K562 (cell line): ENCODE data around the gene CFAP97D1. TPM values are rescaled to one million over a fixed set of nuclear protein-coding genes. Genes with fewer than 3 reads are reported as not detected.
A peak's percentile ranks its signal among the peaks of the same experiment; 100 is the strongest.

Experiments
- ATAC-seq: fragments of 200-7000 bp; cut with Tn5 transposase; 3 replicates; pipeline ENCODE4 v1.9.1; 2020; ENCODE audit warnings: moderate library complexity
- BruUV-seq: library from RNA; stranded (reverse); fragments of 400-500 nt; replicated peaks from 2 replicates; lab custom pipeline; 2021; lab: Mats Ljungman, UMichigan
- CTCF ChIA-PET: fragments of 300-600 bp; formaldehyde crosslinking; extraction: SDS; loops from one replicate; lab custom pipeline; 2021; ENCODE audit warnings: low intra/inter-chr PET ratio; lab: Yijun Ruan, JAX
- POLR2A ChIA-PET: fragments of 300-600, 350-650 bp; sonication (Branson Sonifier 250); formaldehyde crosslinking; extraction: SDS; loops from one replicate; lab custom pipeline; 2021; ENCODE audit warnings: antibody characterized with exemption, inconsistent platforms; lab: Yijun Ruan, JAX
- DNase-seq, 4 experiments: peaks; one replicate each; pipeline versions ENCODE4 v3.0.0 to v3.0.0-alpha.2; 2011 to 2018; ENCODE audit warnings: low spot score in 3 of 4, mixed read lengths in 3 of 4; ENCODE audit errors: extremely low read depth in 1 of 4
- FAIRE-seq: peaks from 2 replicates; lab custom pipeline; 2011; peaks lifted over from hg19 to GRCh38; lab: Jason Lieb, UNC
- H2AFZ ChIP-seq: 2 replicates; pipeline ENCODE4 v1.6.0; 2011; ENCODE audit warnings: low read depth, low read length, control low read depth, inconsistent platforms
- H3K27ac ChIP-seq: fragments of 200-600 bp; 3 replicates; pipeline ENCODE4 v1.8.0; 2011; ENCODE audit warnings: low read depth, mild to moderate bottlenecking, control low read depth, inconsistent platforms, low read length, moderate library complexity, mixed read lengths; ENCODE audit errors: extremely low read depth
- H3K27me3 ChIP-seq, 2 experiments: fragments of 300-600 bp in 1 of 2; 2 replicates in 1 of 2; 3 replicates in 1 of 2; pipeline versions ENCODE4 v1.6.0 to v1.8.0; 2011; ENCODE audit warnings: inconsistent platforms in 2 of 2, low read length in 2 of 2, mild to moderate bottlenecking in 1 of 2, mixed read lengths in 1 of 2, moderate library complexity in 1 of 2; ENCODE audit not compliant: control insufficient read depth in 2 of 2, insufficient read depth in 2 of 2
- H3K36me3 ChIP-seq: fragments of 300-600 bp; 3 replicates; pipeline ENCODE4 v1.8.0; 2011; ENCODE audit warnings: mild to moderate bottlenecking, low read length, inconsistent platforms; ENCODE audit not compliant: control insufficient read depth, insufficient read depth
- H3K4me1 ChIP-seq, 2 experiments: fragments of 200-600 bp in 1 of 2; replicated peaks in 1 of 2; 2 replicates in 1 of 2; 3 replicates in 1 of 2; pipeline versions ENCODE4 v1.5.1 to v1.8.0; 2011; ENCODE audit warnings: inconsistent platforms in 2 of 2, low read length in 2 of 2, mild to moderate bottlenecking in 1 of 2, mixed read lengths in 1 of 2, moderate library complexity in 1 of 2; ENCODE audit not compliant: control insufficient read depth in 2 of 2, insufficient read depth in 2 of 2
- H3K4me2 ChIP-seq: 2 replicates; pipeline ENCODE4 v1.6.1; 2011; ENCODE audit warnings: low read length, control low read depth, inconsistent platforms, mixed read lengths; ENCODE audit not compliant: insufficient read depth
- H3K4me3 ChIP-seq: fragments of 200-600 bp; sonication (generic), shearing (Covaris generic); 2 replicates; pipeline ENCODE4 v1.5.1; 2016; ENCODE audit warnings: control low read depth, inconsistent platforms
- H3K79me2 ChIP-seq: fragments of 200-600 bp; 3 replicates; pipeline ENCODE4 v1.8.0; 2011; ENCODE audit warnings: low read length, inconsistent platforms; ENCODE audit not compliant: control insufficient read depth, insufficient read depth
- H3K9ac ChIP-seq, 2 experiments: 2 replicates each; pipeline versions ENCODE4 v1.6.0 to v1.6.1; 2011; ENCODE audit warnings: low read depth in 2 of 2, low read length in 2 of 2, control low read depth in 1 of 2, inconsistent platforms in 1 of 2, mild to moderate bottlenecking in 1 of 2, mixed read lengths in 1 of 2; ENCODE audit not compliant: insufficient read depth in 1 of 2
- H3K9me1 ChIP-seq: one replicate; pipeline ENCODE4 v1.6.0; 2011; ENCODE audit warnings: inconsistent platforms, mild to moderate bottlenecking, low read length, moderate library complexity; ENCODE audit not compliant: control insufficient read depth, insufficient read depth
- H3K9me3 ChIP-seq: replicated peaks from 2 replicates; pipeline ENCODE4 v1.5.1; 2011; ENCODE audit warnings: low read depth, low read length, inconsistent platforms; ENCODE audit not compliant: control insufficient read depth, insufficient read depth
- H4K20me1 ChIP-seq: replicated peaks from 2 replicates; pipeline ENCODE4 v1.6.1; 2011; ENCODE audit warnings: low read length, inconsistent platforms, mixed read lengths; ENCODE audit not compliant: control insufficient read depth, insufficient read depth
- CHD4 ChIP-seq: fragments of 200-600 bp; sonication (generic); IDR thresholded peaks from 3 replicates; pipeline ENCODE4 v1.6.1; 2012; ENCODE audit warnings: low read depth, mild to moderate bottlenecking, mixed read lengths, low read length, inconsistent platforms; ENCODE audit not compliant: insufficient read depth, insufficient replicate concordance, poor library complexity, severe bottlenecking
- CUX1 ChIP-seq: fragments of 200-800 bp; sonication (Bioruptor generic); IDR thresholded peaks from 2 replicates; pipeline ENCODE4 v1.6.1; 2016; ENCODE audit warnings: missing genetic modification characterization, missing compliant biosample characterization
- E2F1 ChIP-seq: sonication (generic); formaldehyde crosslinking; IDR thresholded peaks from 2 replicates; pipeline ENCODE4 v1.8.1; 2023; ENCODE audit warnings: mild to moderate bottlenecking, missing genetic modification reagents, moderate library complexity
- KDM1A ChIP-seq, 2 experiments: fragments of 450-650 bp; IDR thresholded peaks; 2 replicates each; pipeline ENCODE4 v1.6.1; 2016; ENCODE audit warnings: mild to moderate bottlenecking in 2 of 2
- KHSRP ChIP-seq: fragments of 450-650 bp; IDR thresholded peaks from 2 replicates; pipeline ENCODE4 v1.6.1; 2017
- PCBP2 ChIP-seq: fragments of 200-400 bp; formaldehyde crosslinking; IDR thresholded peaks from 2 replicates; pipeline ENCODE4 v1.6.1; 2018; ENCODE audit warnings: low read length, low read depth, mild to moderate bottlenecking, moderate library complexity; ENCODE audit not compliant: poor library complexity, severe bottlenecking
- PRDM10 ChIP-seq: fragments of 450-650 bp; IDR thresholded peaks from 2 replicates; pipeline ENCODE4 v1.6.1; 2018; ENCODE audit not compliant: partially characterized antibody
- SMARCC2 ChIP-seq: fragments of 450-650 bp; IDR thresholded peaks from 2 replicates; pipeline ENCODE4 v1.6.1; 2017; ENCODE audit warnings: antibody characterized with exemption, moderate library complexity, mild to moderate bottlenecking, low read depth
- WGBS: fragments of 100-300 bp; shearing (Covaris generic); methylation state at CpG from one replicate; pipeline ENCODE4 v1.1.6; 2016; ENCODE audit warnings: low coverage, mixed read lengths; ENCODE audit not compliant: insufficient coverage; ENCODE audit errors: missing lambda C conversion rate; 5-methylcytosine and 5-hydroxymethylcytosine counted together
- in situ Hi-C: fragments of 300-500 bp; cut with MboI; formaldehyde crosslinking; loops from 4 replicates; pipeline ENCODE4 v1.15.0; 2018; ENCODE audit warnings: inconsistent platforms, mixed read lengths
- intact Hi-C: fragments of 100-400 bp; cut with micrococcal nuclease; formaldehyde crosslinking; loops from 2 replicates; pipeline ENCODE4 v1.14.2; 2022
- polyA plus RNA-seq, 8 experiments: library from polyadenylated mRNA; depleted of rRNA in 4 of 8; stranded (reverse) in 5 of 8; unstranded in 3 of 8; fragments of >200 nt; fragmentation: Nextera tagmentation in 2 of 8; fragmentation: Illumina TruSeq in 1 of 8; extraction: Ambion mirVana in 2 of 8; extraction: Trizol in 1 of 8; gene quantifications; 2 replicates each; pipeline versions ENCODE4 v1.2.1 to v1.2.3, GENCODE V29; 2011 to 2014; ENCODE audit warnings: inconsistent platforms in 1 of 8, missing spikeins in 1 of 8
- total RNA-seq, 7 experiments: library from RNA; depleted of rRNA in 6 of 7; stranded (reverse); fragments of >200 nt in 6 of 7; fragmentation: Illumina TruSeq in 2 of 7; extraction: Trizol in 2 of 7; gene quantifications; 2 replicates each; pipeline versions ENCODE4 v1.2.1 to v1.2.3, GENCODE V29; 2011 to 2021; ENCODE audit warnings: low replicate concordance in 1 of 7

The CFAP97D1 gene
- total and polyA plus RNA-seq, 9 of the 15 experiments (the other 6 are each of a cell fraction or from before 2014, with no cell fraction given) = not detected

GRCh38 chr17:43829738-43830137 lies 49.5 kb downstream of the CFAP97D1 start:
- peaks cover 5% of the 10 kb centered on the region for H3K9me3 ChIP-seq
- H3K4me3 ChIP-seq = no peak overlapping the region
- peaks cover 0 to 10% of the 10 kb centered on the region in 2 experiments; a peak in 1 of 5 replicates for H3K27me3 ChIP-seq
- H4K20me1 ChIP-seq = no peaks in the 10 kb centered on the region; the same call in 1 of the 2 replicates
- no peaks in the 10 kb centered on the region for H3K9me1 ChIP-seq
- peak overlapping the region in 1 of 2 experiments; percentile 67; a peak in 2 of 4 replicates for H3K9ac ChIP-seq
- no peak for FAIRE-seq
- intact Hi-C loops = no loop called here
- in situ Hi-C loops = no loop called here
- peaks cover 4% of the 10 kb centered on the region; the same call in 2 of the 3 replicates for H3K36me3 ChIP-seq
- no peak for DNase-seq
- POLR2A ChIA-PET = interaction anchor here (0.6 to 5.7 kb wide), 5 partner anchors 10 to 29 kb away, joined by 3 to 32 read pairs (median 4); partner anchors contain the start of gene CD300LG
- no peak for ATAC-seq
- no peak overlapping the region for H2AFZ ChIP-seq
- H3K79me2 ChIP-seq = no peaks in the 10 kb centered on the region
- no TSS peak for BruUV-seq
- no peak overlapping the region for H3K4me2 ChIP-seq
- no peak overlapping the region for H3K27ac ChIP-seq
- H3K4me1 ChIP-seq = peaks cover 5 to 22% of the 10 kb centered on the region in 2 experiments
- WGBS = 64% methylated on average over 10 of the region's 14 CpGs
- CTCF ChIA-PET = no interaction called here
- no peak for TF ChIP-seq CUX1 (CRISPR knock-in tag)
- TF ChIP-seq KHSRP = no peak
- no peak for TF ChIP-seq SMARCC2
- no peak for TF ChIP-seq PRDM10
- no peak for TF ChIP-seq KDM1A (IDR thresholded peaks at IDR 0.05)
- no peak for TF ChIP-seq PCBP2
- no peak for TF ChIP-seq CHD4
- TF ChIP-seq E2F1 = no peak
